SKM-1 (cell line): ENCODE results near the gene CXCR5.

Experiments
- DNase-seq: peaks from one replicate; lab custom pipeline; 2025; ENCODE audit not compliant: unreplicated experiment; lab: John Stamatoyannopoulos, UW

The CXCR5 gene

GRCh38 chr11:118873804-118874203 lies 9.9 kb upstream of the CXCR5 start:
- no peak for DNase-seq

DNA sequence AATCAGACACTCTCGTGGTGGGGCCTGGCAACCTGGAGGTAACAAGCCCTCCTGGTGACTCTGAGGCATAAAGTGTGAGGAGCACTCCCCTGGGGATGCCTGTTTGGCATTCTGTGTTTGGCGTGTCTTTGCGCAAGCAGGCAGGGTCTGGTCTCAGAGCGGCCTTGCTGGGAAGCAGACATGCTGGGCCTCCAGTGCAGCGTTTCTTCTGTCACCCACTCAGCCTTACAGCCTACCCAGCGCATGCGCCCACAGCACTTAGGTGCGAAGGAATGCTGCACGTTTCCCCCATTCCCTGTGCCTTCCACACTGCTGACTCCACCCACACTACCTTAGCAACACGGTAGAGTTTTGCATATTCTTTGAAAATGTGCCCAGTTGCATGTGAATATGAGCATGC lies 7.4 kb upstream of the CXCR5 start:
- DNase-seq: no peak

GRCh38 chr11:118877487-118878162 lies 6.1 kb upstream of the CXCR5 start:
- DNase-seq: no peak

DNA sequence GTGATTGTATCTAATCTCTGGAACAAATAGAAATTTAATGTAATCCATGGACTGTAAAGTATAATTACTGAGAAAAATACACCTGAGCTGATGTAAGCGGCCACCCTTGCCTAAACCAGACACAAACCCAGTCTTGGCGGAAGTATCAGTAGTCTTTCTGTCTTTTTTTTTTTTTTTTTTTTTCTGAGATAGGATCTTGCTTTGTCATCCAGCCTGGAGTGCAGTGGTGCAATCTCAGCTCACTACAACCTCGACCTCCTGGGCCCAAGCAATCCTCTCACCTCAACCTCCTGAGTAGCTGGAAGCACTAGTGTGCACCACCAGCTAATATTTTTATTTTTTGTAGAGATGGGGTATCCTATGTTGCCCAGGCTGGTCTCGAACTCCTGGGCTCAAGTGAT lies 5.5 kb upstream of the CXCR5 start:
- no peak for DNase-seq

DNA sequence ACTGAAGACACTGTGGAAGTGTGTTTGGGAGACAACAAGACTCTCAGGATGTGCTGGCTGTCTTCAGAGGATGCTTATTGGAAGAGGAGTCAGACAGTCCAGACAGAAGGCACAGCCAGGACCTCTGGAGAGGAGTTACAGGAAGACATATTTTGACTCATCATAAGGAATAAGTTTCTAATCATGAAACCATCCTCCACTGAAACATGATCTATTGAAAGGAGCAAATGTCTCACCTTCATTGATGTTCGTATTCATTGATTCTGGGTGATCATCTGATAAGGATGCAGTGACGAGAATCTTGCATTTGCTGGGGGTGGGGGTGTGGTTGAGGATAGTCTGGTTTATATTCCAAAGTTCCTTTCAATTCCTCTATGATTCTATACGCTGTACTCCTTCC lies 2.5 kb upstream of the CXCR5 start:
- no peak for DNase-seq

DNA sequence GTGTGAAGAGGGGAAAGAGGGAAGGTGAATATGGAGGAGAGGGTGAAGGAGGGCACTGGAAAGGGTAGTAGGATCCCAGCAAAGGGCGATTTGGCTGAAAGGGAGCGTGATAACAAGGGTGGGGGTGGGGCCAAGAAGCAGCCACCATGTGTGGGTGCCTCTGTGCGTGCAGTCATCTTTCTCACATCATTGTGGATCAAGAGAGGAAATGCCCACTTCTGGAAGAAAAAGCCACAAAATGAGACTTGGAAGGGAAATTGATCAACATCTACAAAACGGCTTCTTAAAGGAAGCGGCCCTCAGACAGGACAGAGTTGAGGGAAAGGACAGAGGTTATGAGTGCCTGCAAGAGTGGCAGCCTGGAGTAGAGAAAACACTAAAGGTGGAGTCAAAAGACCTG lies 1.2 kb upstream of the CXCR5 start:
- peak; percentile 94 for DNase-seq

DNA sequence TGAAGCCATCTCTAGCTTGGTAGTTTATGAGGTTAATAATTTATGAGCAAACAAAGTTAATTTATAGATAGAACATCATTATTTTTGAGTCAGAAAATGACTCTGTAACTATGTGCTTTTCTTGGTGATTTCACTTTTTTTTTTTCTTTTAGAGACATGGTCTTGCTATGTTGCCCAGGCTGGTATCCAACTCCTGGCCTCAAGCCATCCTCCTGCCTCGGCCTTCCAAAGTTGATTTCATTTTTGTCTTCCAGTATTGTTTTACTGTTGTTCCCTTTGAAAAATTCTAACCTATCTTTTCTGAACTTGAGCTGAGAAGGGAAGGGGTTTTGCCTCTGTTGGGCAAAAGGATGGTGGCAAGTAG lies 706 bp upstream of the CXCR5 start:
- DNase-seq: no peak

DNA sequence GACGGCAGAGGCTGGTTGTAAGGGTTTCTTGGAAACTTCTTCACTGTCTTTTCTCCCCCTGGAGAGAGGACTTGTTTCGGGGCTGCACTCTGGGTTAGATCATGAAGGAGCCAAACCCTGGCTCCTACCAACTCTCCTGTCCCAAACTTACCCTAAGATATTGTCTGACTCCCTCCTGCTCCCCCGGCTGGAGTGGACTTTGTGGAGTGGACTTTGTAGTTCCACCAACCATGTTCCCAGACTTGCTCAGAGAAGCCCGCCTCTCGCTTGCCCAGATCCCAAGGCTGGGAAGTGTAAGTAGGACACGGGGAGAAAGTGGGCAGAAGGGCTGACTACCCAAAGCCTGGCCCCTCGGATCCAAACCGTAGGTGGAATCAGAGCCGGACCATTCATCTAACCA lies 1.2 kb downstream of the CXCR5 start:
- no peak for DNase-seq

DNA sequence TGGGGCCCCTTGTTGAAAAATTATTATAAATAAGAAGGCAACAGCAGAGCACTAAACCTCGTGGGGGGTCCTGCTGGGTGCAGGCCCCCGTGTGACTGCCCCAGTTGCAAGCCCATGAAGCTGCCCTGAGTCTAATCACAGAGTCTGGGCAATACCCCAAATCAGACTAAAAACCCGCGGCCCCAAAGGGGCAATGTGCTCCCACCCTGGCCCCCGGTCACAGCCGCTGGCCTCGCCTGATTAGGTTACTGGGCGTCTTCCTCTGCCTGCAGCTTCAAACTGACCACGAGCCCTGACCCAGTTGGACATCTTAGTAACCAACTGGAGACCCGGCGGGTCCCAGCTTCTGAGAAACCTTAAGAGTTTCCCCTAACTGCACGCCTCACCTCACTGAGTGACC lies 1.6 kb downstream of the CXCR5 start:
- no peak for DNase-seq

DNA sequence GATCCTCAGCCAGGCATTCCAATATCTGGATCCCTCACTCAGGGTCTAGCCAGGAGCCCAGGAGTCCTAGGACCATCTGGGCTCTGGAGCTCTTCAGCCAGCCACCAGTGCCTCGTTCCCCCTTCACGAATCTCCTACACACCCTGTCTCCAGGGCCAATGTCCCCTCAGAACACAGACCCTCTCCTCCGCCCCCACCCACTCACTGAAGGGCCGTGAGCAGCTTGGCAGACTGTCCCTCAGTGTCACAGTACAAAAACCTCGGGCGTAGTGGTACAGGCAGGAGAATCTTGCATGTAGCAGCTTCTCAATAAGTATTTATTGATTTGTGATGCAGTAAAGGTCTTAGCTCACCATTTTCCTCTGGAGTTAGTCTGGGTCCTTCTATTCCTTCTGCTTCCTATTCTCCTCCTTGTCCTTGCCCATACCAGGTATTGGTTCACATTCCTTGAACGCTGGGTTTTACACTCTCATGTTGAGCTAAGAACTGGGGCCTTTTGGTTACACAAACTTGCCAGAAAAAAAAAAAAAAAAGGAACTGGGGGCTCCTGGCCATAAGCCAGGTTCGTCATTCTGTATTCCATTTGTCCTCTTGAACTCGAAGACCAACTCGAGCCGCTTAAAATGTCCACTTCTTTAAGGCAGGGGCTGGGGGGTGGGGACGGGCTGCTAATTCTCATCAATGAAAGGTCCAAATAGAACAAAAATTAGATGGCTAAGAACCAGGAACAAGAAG lies 2.3 kb downstream of the CXCR5 start:
- no peak for DNase-seq

- DNase-seq: peak; percentile 31
Measured at GRCh38 chr11:118886681-118887111, 3.0 kb downstream of the CXCR5 start.

GRCh38 chr11:118887206-118887605 lies 3.5 kb downstream of the CXCR5 start:
- DNase-seq: no peak

DNA sequence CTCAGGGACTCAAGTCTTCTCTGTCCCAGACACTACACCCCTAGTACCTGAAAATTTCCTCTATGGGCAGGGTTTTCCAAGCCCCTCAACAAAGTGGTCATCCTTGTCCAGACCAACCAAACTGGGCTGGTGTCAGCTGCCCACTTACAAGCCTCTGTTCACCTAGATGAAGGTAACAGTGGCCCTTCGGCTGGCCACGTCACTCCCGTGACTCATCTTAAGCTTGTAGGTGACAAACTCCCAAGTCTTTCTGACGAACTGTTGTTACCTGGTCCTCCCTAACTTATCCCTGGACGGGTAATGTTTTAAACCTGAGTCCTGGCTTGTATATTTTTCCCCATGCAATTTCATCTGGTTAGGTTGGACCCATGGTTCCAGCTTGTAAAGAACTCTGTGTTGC lies 4.7 kb downstream of the CXCR5 start:
- DNase-seq: no peak

- no peak for DNase-seq
Measured at GRCh38 chr11:118889797-118890196, 6.1 kb downstream of the CXCR5 start.

- DNase-seq: no peak
Measured at GRCh38 chr11:118892514-118892913, 8.8 kb downstream of the CXCR5 start.

GRCh38 chr11:118892964-118893363 lies 9.3 kb downstream of the CXCR5 start:
- no peak for DNase-seq

DNA sequence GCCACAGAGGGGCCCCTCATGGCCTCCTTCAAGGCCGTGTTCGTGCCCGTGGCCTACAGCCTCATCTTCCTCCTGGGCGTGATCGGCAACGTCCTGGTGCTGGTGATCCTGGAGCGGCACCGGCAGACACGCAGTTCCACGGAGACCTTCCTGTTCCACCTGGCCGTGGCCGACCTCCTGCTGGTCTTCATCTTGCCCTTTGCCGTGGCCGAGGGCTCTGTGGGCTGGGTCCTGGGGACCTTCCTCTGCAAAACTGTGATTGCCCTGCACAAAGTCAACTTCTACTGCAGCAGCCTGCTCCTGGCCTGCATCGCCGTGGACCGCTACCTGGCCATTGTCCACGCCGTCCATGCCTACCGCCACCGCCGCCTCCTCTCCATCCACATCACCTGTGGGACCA lies 10.0 kb downstream of the CXCR5 start:
- DNase-seq: no peak

DNA sequence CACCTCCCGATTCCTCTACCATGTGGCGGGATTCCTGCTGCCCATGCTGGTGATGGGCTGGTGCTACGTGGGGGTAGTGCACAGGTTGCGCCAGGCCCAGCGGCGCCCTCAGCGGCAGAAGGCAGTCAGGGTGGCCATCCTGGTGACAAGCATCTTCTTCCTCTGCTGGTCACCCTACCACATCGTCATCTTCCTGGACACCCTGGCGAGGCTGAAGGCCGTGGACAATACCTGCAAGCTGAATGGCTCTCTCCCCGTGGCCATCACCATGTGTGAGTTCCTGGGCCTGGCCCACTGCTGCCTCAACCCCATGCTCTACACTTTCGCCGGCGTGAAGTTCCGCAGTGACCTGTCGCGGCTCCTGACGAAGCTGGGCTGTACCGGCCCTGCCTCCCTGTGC lies 10.5 kb downstream of the CXCR5 start:
- no peak for DNase-seq

DNA sequence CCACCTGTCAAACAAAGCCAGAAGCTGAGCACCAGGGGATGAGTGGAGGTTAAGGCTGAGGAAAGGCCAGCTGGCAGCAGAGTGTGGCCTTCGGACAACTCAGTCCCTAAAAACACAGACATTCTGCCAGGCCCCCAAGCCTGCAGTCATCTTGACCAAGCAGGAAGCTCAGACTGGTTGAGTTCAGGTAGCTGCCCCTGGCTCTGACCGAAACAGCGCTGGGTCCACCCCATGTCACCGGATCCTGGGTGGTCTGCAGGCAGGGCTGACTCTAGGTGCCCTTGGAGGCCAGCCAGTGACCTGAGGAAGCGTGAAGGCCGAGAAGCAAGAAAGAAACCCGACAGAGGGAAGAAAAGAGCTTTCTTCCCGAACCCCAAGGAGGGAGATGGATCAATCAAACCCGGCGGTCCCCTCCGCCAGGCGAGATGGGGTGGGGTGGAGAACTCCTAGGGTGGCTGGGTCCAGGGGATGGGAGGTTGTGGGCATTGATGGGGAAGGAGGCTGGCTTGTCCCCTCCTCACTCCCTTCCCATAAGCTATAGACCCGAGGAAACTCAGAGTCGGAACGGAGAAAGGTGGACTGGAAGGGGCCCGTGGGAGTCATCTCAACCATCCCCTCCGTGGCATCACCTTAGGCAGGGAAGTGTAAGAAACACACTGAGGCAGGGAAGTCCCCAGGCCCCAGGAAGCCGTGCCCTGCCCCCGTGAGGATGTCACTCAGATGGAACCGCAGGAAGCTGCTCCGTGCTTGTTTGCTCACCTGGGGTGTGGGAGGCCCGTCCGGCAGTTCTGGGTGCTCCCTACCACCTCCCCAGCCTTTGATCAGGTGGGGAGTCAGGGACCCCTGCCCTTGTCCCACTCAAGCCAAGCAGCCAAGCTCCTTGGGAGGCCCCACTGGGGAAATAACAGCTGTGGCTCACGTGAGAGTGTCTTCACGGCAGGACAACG lies 11.7 kb downstream of the CXCR5 start:
- no peak for DNase-seq

GRCh38 chr11:118896472-118896913 lies 12.8 kb downstream of the CXCR5 start:
- DNase-seq: no peak

DNA sequence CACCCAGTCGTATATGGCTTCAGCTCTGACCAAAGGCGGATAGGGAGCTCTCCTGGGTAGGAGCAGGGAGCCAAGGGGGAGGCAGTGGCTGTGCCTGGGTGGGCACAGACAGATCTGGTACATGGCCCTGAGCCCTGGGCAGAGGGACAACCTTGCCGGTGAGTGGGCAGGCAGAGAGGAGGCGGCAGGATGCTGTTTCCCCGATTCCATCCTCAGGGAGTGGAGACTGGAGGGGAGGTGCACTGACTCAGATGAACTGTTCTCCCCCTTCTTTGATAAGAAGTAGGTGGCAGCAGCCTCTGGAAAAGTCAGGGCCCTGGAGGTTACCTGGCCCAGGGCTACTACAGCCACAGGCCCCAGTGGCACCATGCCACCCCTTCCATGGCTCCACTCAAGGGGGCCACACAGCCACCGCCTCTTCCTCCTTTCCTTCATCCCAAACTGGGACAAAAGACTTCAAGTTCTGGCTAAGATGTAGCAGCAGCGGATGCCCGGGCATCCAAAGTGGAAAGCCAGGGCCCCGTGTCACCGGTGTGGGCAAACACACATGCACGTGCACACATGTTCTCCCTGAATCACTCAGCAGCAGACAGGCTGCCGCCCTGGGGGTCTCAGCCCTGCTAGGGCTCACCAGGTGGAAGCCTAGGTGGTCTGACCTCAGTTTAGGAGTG lies 13.4 kb downstream of the CXCR5 start:
- no peak for DNase-seq
